22Rv1 (cell line): Measurements from ENCODE around the gene C12orf75.
"Not testable (repeated sequence)": the region's sequence is repeated elsewhere in the genome, so short reads cannot be mapped to it uniquely, and the experiment has no call there.

ENCODE experiments used
- ZFX ChIP-seq: fragments of 450-650 bp; IDR thresholded peaks from 2 replicates; pipeline ENCODE4 v1.6.1; 2017; ENCODE audit warnings: antibody characterized with exemption, borderline replicate concordance
- TF ChIP-seq, protein P1 (sequence below): fragments of 450-650 bp; IDR thresholded peaks from 2 replicates; pipeline ENCODE4 v1.5.1; 2017; ENCODE audit warnings: mild to moderate bottlenecking

DNA sequence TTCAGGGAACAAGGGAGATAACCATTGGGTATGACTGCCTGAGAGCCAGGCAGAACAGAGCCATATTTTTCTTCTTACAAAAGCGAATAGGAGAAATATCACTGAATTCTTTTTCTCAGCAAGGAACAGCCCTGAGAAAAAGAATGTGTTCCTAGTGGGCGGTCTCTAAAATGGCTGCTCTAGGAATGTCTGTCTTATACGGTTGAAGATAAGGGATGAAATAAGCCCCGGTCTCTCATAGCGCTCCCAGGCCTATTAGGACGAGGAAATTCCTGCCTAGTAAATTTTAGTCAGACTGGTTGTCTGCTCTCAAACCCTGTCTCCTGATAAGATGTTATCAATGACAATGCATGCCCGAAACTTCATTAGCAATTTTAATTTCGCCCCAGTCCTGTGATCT lies 16.7 kb upstream of the C12orf75 start:
- TF ChIP-seq, protein P1, sequence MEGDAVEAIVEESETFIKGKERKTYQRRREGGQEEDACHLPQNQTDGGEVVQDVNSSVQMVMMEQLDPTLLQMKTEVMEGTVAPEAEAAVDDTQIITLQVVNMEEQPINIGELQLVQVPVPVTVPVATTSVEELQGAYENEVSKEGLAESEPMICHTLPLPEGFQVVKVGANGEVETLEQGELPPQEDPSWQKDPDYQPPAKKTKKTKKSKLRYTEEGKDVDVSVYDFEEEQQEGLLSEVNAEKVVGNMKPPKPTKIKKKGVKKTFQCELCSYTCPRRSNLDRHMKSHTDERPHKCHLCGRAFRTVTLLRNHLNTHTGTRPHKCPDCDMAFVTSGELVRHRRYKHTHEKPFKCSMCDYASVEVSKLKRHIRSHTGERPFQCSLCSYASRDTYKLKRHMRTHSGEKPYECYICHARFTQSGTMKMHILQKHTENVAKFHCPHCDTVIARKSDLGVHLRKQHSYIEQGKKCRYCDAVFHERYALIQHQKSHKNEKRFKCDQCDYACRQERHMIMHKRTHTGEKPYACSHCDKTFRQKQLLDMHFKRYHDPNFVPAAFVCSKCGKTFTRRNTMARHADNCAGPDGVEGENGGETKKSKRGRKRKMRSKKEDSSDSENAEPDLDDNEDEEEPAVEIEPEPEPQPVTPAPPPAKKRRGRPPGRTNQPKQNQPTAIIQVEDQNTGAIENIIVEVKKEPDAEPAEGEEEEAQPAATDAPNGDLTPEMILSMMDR: not testable (repeated sequence)
- TF ChIP-seq ZFX: not testable (repeated sequence)
